RWPE2 (cell line): Measurements from ENCODE around the gene TEX101.

ENCODE experiments used
- ATAC-seq: fragments of 200-7000 bp; cut with Tn5 transposase; 3 replicates; pipeline ENCODE4 v1.9.1; 2021; ENCODE audit warnings: low read depth
- DNase-seq: peaks from one replicate; pipeline ENCODE4 v3.0.0-alpha.2; 2020; ENCODE audit warnings: low spot score
- H3K27ac ChIP-seq: fragments of 450-650 bp; 2 replicates; pipeline ENCODE4 v1.5.1; 2017; ENCODE audit warnings: mild to moderate bottlenecking; ENCODE audit not compliant: poor library complexity, severe bottlenecking
- H3K27me3 ChIP-seq: fragments of 250-450 bp; sonication (Bioruptor Pico); 2 replicates; pipeline ENCODE4 v1.5.1; 2021; ENCODE audit warnings: mild to moderate bottlenecking, moderate library complexity; ENCODE audit not compliant: insufficient read depth, poor library complexity, severe bottlenecking
- H3K36me3 ChIP-seq: fragments of 250-450 bp; sonication (Bioruptor Pico); 2 replicates; pipeline ENCODE4 v1.5.1; 2020; ENCODE audit warnings: low read depth, mild to moderate bottlenecking, moderate library complexity
- H3K4me1 ChIP-seq: fragments of 250-450 bp; sonication (Bioruptor Pico); 2 replicates; pipeline ENCODE4 v1.5.1; 2021; ENCODE audit warnings: mild to moderate bottlenecking, moderate library complexity; ENCODE audit not compliant: insufficient read depth, poor library complexity, severe bottlenecking
- H3K4me3 ChIP-seq: fragments of 250-450 bp; sonication (Bioruptor Pico); 2 replicates; pipeline ENCODE4 v1.5.1; 2021; ENCODE audit warnings: mild to moderate bottlenecking, moderate library complexity; ENCODE audit not compliant: severe bottlenecking
- H3K9me3 ChIP-seq: fragments of 250-450 bp; sonication (Bioruptor Pico); 2 replicates; pipeline ENCODE4 v1.5.1; 2021; ENCODE audit warnings: mild to moderate bottlenecking, moderate library complexity; ENCODE audit not compliant: severe bottlenecking
- CTCF ChIP-seq: fragments of 450-650 bp; IDR thresholded peaks from one replicate; pipeline ENCODE4 v1.5.1; 2017; ENCODE audit warnings: mild to moderate bottlenecking, moderate library complexity; ENCODE audit not compliant: poor library complexity, severe bottlenecking

The TEX101 gene

GRCh38 chr19:43412441-43412840 lies 2.2 kb upstream of the TEX101 start:
- H3K27ac ChIP-seq: no peak overlapping the region
- ATAC-seq: no peak

GRCh38 chr19:43416951-43417623 lies 2.4 kb downstream of the TEX101 start:
- no peaks in the 10 kb centered on the region for H3K27me3 ChIP-seq
- no peak for TF ChIP-seq CTCF
- ATAC-seq (no peak), DNase-seq (no peak)
- H3K4me3 ChIP-seq: no peak overlapping the region
- H3K27ac ChIP-seq: no peak overlapping the region
- H3K4me1 ChIP-seq: no peaks in the 10 kb centered on the region
- no peaks in the 10 kb centered on the region for H3K9me3 ChIP-seq
- no peaks in the 10 kb centered on the region for H3K36me3 ChIP-seq

More at GRCh38 chr19:43412441-43412840, 2.2 kb upstream of the TEX101 start:
- Histone ChIP-seq H3K4me1 (no peaks in the 10 kb centered on the region), H3K27me3 (no peaks in the 10 kb centered on the region), H3K9me3 (no peaks in the 10 kb centered on the region), H3K36me3 (no peaks in the 10 kb centered on the region), H3K4me3 (no peak overlapping the region)
- TF ChIP-seq CTCF: no peak
- no peak for DNase-seq

- ATAC-seq (no peak), DNase-seq (no peak)
- Histone ChIP-seq H3K4me1 (peaks cover 5% of the 10 kb centered on the region), H3K36me3 (no peaks in the 10 kb centered on the region), H3K27me3 (no peaks in the 10 kb centered on the region), H3K27ac (no peak overlapping the region), H3K9me3 (no peaks in the 10 kb centered on the region), H3K4me3 (no peak overlapping the region)
- no peak for TF ChIP-seq CTCF
These were observed 6.3 kb downstream of the TEX101 start for GRCh38 chr19:43420954-43421353.

GRCh38 chr19:43422000-43422688 lies 7.5 kb downstream of the TEX101 start:
- Histone ChIP-seq H3K4me3 (no peak overlapping the region), H3K27ac (no peak overlapping the region), H3K9me3 (no peaks in the 10 kb centered on the region), H3K36me3 (no peaks in the 10 kb centered on the region), H3K4me1 (peaks cover 8% of the 10 kb centered on the region), H3K27me3 (no peaks in the 10 kb centered on the region)
- DNase-seq: no peak
- TF ChIP-seq CTCF: no peak
- ATAC-seq: no peak

GRCh38 chr19:43422689-43423066 lies 8.0 kb downstream of the TEX101 start:
- Histone ChIP-seq H3K27ac (no peak overlapping the region), H3K9me3 (no peaks in the 10 kb centered on the region), H3K4me1 (peaks cover 8% of the 10 kb centered on the region), H3K4me3 (no peak overlapping the region), H3K36me3 (no peaks in the 10 kb centered on the region), H3K27me3 (no peaks in the 10 kb centered on the region)
- no peak for DNase-seq
- no peak for ATAC-seq
- no peak for TF ChIP-seq CTCF
